ENCODE results near the gene FAM174B.

Gene FAM174B

GRCh38 chr15:92574566-92574965 is 81.0 kb downstream of the FAM174B start:
- no peak overlapping the region for H3K4me3 ChIP-seq (ENCODE audit: low read depth in 1 of 2, low read length in 2 of 2)
- no peaks in the 10 kb centered on the region for H3K9me3 ChIP-seq (ENCODE audit: low read length)
- no peaks in the 10 kb centered on the region for H3K27me3 ChIP-seq (ENCODE audit: control insufficient read depth in 1 of 2, insufficient read depth in 2 of 2, low read length in 2 of 2)
- H3K9ac ChIP-seq (ENCODE audit: low read length) = no peak overlapping the region
- no peak overlapping the region for H3K27ac ChIP-seq (ENCODE audit: low read depth, low read length)
- H3K4me1 ChIP-seq (ENCODE audit: insufficient read depth, low read length) = no peaks in the 10 kb centered on the region
- no peaks in the 10 kb centered on the region for H3K36me3 ChIP-seq (ENCODE audit: insufficient read depth, low read length)

- Histone ChIP-seq H3K4me1 (ENCODE audit: insufficient read depth, low read length) (no peaks in the 10 kb centered on the region), H3K27ac (ENCODE audit: low read depth, low read length) (no peak overlapping the region), H3K36me3 (ENCODE audit: insufficient read depth, low read length) (no peaks in the 10 kb centered on the region), H3K27me3 (ENCODE audit: control insufficient read depth in 1 of 2, insufficient read depth in 2 of 2, low read length in 2 of 2) (no peaks in the 10 kb centered on the region), H3K4me3 (ENCODE audit: low read depth in 1 of 2, low read length in 2 of 2) (no peak overlapping the region), H3K9me3 (ENCODE audit: low read length) (no peaks in the 10 kb centered on the region), H3K9ac (ENCODE audit: low read length) (no peak overlapping the region)
These were observed 81.4 kb downstream of the FAM174B start for GRCh38 chr15:92574161-92574560.

GRCh38 chr15:92571824-92572223 is 83.8 kb downstream of the FAM174B start:
- Histone ChIP-seq H3K36me3 (ENCODE audit: insufficient read depth, low read length) (no peaks in the 10 kb centered on the region), H3K9ac (ENCODE audit: low read length) (no peak overlapping the region), H3K9me3 (ENCODE audit: low read length) (no peaks in the 10 kb centered on the region), H3K27ac (ENCODE audit: low read depth, low read length) (no peak overlapping the region), H3K4me1 (ENCODE audit: insufficient read depth, low read length) (no peaks in the 10 kb centered on the region), H3K4me3 (ENCODE audit: low read depth in 1 of 2, low read length in 2 of 2) (no peak overlapping the region), H3K27me3 (ENCODE audit: control insufficient read depth in 1 of 2, insufficient read depth in 2 of 2, low read length in 2 of 2) (no peaks in the 10 kb centered on the region)

- no peak overlapping the region for H3K9ac ChIP-seq (ENCODE audit: low read length)
- no peak overlapping the region for H3K27ac ChIP-seq (ENCODE audit: low read depth, low read length)
- H3K36me3 ChIP-seq (ENCODE audit: insufficient read depth, low read length) = no peaks in the 10 kb centered on the region
- no peaks in the 10 kb centered on the region for H3K9me3 ChIP-seq (ENCODE audit: low read length)
- H3K27me3 ChIP-seq (ENCODE audit: control insufficient read depth in 1 of 2, insufficient read depth in 2 of 2, low read length in 2 of 2) = no peaks in the 10 kb centered on the region
- H3K4me3 ChIP-seq (ENCODE audit: low read depth in 1 of 2, low read length in 2 of 2) = no peak overlapping the region
- no peaks in the 10 kb centered on the region for H3K4me1 ChIP-seq (ENCODE audit: insufficient read depth, low read length)
These were observed 85.2 kb downstream of the FAM174B start for GRCh38 chr15:92570391-92570790.

- Histone ChIP-seq H3K27ac (ENCODE audit: low read depth, low read length) (no peak overlapping the region), H3K9ac (ENCODE audit: low read length) (no peak overlapping the region), H3K4me1 (ENCODE audit: insufficient read depth, low read length) (no peaks in the 10 kb centered on the region), H3K36me3 (ENCODE audit: insufficient read depth, low read length) (no peaks in the 10 kb centered on the region), H3K27me3 (ENCODE audit: control insufficient read depth in 1 of 2, insufficient read depth in 2 of 2, low read length in 2 of 2) (no peaks in the 10 kb centered on the region), H3K4me3 (ENCODE audit: low read depth in 1 of 2, low read length in 2 of 2) (no peak overlapping the region), H3K9me3 (ENCODE audit: low read length) (no peaks in the 10 kb centered on the region)
These were observed 85.8 kb downstream of the FAM174B start for GRCh38 chr15:92569778-92570177.
